ENCODE measurements around the gene WEE1. TPM values are rescaled to one million over a fixed set of nuclear protein-coding genes. Genes with fewer than 3 reads are reported as not detected.

Gene WEE1
- total and polyA plus RNA-seq, 2 donors (not counting 3 experiments of a cell fraction or from before 2014, with no cell fraction given) = 19.2 to 42.8 TPM

DNA sequence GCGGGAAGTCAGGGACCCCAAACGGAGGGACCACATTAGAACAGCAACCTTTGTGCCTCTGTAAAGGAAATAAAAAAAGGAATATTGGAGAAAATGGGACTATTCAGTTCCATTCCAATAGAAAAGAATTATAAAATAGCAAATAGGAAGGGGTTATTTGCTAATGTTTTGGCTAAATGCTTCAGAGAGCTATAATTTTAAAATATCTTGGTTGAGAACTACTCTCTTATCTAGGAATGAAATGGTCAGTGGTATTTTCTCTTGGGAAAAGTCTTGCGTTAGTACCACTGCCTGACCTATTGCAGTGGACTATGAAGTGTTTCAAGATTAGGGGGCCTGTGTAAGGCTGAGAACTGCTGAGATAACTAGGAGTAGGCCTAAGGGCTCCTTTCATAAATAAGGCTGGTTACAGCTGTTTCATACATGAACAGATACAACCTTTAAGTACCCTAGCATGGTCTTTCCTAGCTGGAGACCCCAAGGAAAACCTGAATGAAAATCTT lies 6.9 kb upstream of the WEE1 start:
- DNase-seq (ENCODE audit: low read depth, low spot score) = no peak
- no peak for FAIRE-seq
- CTCF ChIA-PET = interaction anchor here (1.0 to 1.9 kb wide), 3 partner anchors 15 to 60 kb away, joined by 5 to 17 read pairs (median 15); no protein-coding TSS in a partner anchor

More for the DNA sequence above, 6.9 kb upstream of the WEE1 start:
- Histone ChIP-seq H4K20me1 (replicated peaks; ENCODE audit: control insufficient read depth, extremely low read depth, insufficient read depth, low read length) (no peaks in the 10 kb centered on the region), H3K9ac (replicated peaks; ENCODE audit: extremely low read depth, insufficient read depth, low read length) (peak overlapping the region; percentile 80), H3K4me3 (replicated peaks in 1 of 3; ENCODE audit: insufficient read depth in 1 of 3, low read depth in 1 of 3, low read length in 3 of 3) (no peak overlapping the region), H3K9me3 (replicated peaks; ENCODE audit: control insufficient read depth, insufficient read depth, low read length) (no peaks in the 10 kb centered on the region), H3K36me3 (ENCODE audit: control insufficient read depth in 2 of 2, extremely low read depth in 1 of 2, insufficient read depth in 2 of 2, low read length in 2 of 2) (no peaks in the 10 kb centered on the region), H3K79me2 (ENCODE audit: control insufficient read depth, insufficient read depth, low read length) (no peaks in the 10 kb centered on the region), H3K27ac (ENCODE audit: insufficient read depth, low read depth, low read length) (peak overlapping the region; percentile 96), H3K27me3 (ENCODE audit: control insufficient read depth in 2 of 2, insufficient read depth in 2 of 2, low read length in 2 of 2) (no peaks in the 10 kb centered on the region), H2AFZ (ENCODE audit: low read depth, low read length) (peak overlapping the region; percentile 34), H3K4me1 (ENCODE audit: control insufficient read depth, extremely low read depth, insufficient read depth, low read length) (peaks cover 31% of the 10 kb centered on the region), H3K9me1 (replicated peaks; ENCODE audit: control insufficient read depth, extremely low read depth, insufficient read depth, low read length) (no peaks in the 10 kb centered on the region), H3K4me2 (ENCODE audit: insufficient read depth, low read length) (peak overlapping the region; percentile 49)
- dilution Hi-C loops (cut with MboI; ENCODE audit: extremely low pct_ligation_motif_present, low sequenced_read_pairs) (no loop called here), intact Hi-C loops (cut with micrococcal nuclease) (loop anchor here (1.0 to 5.0 kb wide), 6 partner anchors 39 to 761 kb away; partner anchors contain the start of genes TMEM41B and ZNF143)
- TF ChIP-seq, protein P1, sequence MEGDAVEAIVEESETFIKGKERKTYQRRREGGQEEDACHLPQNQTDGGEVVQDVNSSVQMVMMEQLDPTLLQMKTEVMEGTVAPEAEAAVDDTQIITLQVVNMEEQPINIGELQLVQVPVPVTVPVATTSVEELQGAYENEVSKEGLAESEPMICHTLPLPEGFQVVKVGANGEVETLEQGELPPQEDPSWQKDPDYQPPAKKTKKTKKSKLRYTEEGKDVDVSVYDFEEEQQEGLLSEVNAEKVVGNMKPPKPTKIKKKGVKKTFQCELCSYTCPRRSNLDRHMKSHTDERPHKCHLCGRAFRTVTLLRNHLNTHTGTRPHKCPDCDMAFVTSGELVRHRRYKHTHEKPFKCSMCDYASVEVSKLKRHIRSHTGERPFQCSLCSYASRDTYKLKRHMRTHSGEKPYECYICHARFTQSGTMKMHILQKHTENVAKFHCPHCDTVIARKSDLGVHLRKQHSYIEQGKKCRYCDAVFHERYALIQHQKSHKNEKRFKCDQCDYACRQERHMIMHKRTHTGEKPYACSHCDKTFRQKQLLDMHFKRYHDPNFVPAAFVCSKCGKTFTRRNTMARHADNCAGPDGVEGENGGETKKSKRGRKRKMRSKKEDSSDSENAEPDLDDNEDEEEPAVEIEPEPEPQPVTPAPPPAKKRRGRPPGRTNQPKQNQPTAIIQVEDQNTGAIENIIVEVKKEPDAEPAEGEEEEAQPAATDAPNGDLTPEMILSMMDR (IDR thresholded peaks at IDR 0.05; ENCODE audit: extremely low read depth in 1 of 2, insufficient read depth in 1 of 2, low read depth in 1 of 2, low read length in 2 of 2) = no peak
- TF ChIP-seq POLR2A (IDR thresholded peaks at IDR 0.05; ENCODE audit: low read depth, low read length) = no peak
- no peak for TF ChIP-seq FOS (IDR thresholded peaks at IDR 0.05; ENCODE audit: borderline replicate concordance, insufficient read depth, low read length)
- no peak for TF ChIP-seq POLR2AphosphoS5 (IDR thresholded peaks at IDR 0.05; ENCODE audit: insufficient read depth, low read depth, low read length)
- TF ChIP-seq JUN (IDR thresholded peaks at IDR 0.05; ENCODE audit: borderline replicate concordance, insufficient read depth, insufficient read length, low read depth) = no peak
- TF ChIP-seq MYC (IDR thresholded peaks at IDR 0.05; ENCODE audit: low read depth, low read length) = no peak
- no peak for TF ChIP-seq GATA2 (IDR thresholded peaks at IDR 0.05; ENCODE audit: insufficient read depth, insufficient read length, low read depth, low read length)
- TF ChIP-seq, protein P2, sequence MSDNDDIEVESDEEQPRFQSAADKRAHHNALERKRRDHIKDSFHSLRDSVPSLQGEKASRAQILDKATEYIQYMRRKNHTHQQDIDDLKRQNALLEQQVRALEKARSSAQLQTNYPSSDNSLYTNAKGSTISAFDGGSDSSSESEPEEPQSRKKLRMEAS (IDR thresholded peaks at IDR 0.05; ENCODE audit: insufficient read depth, insufficient read length) = no peak
- no peak for TF ChIP-seq EZH2 (IDR thresholded peaks at IDR 0.05; ENCODE audit: borderline replicate concordance, low read depth, low read length, severe bottlenecking)
- TSS peak; percentile 91 for BruUV-seq (replicated peaks)
- POLR2A ChIA-PET = interaction anchor here (1.3 kb wide), 1 partner anchor 106 kb away, joined by 4 read pairs; the partner anchor contains the start of gene ZNF143
